ENCODE results near the gene HNRNPUL1.

DNA sequence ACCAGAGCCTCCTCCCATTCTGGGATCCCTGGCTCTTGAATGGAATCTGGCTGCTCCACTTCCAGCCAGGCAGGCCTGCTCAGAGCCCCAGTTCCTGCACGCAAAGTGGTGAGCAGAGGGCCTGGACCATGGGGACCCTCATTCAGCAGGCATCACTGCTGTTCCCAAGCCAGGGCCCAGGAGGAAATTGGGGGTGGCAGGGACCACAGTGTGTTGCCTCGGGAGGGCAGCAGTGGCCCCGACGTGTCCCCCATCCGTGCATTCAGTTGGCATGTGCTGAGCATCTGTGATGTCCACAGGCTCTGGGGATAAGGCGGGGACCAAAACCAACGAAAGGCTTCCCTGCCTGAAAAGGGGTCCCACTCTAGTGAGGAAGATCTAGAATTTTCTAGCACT, 57.0 kb downstream of the HNRNPUL1 start:
- no peak for TF ChIP-seq ARNT (IDR thresholded peaks at IDR 0.05)
- TF ChIP-seq ZNF384 (IDR thresholded peaks at IDR 0.05), result no peak
- no peak for TF ChIP-seq FOXM1 (IDR thresholded peaks at IDR 0.05; ENCODE audit: borderline replicate concordance)
- no peak for TF ChIP-seq LEF1 (IDR thresholded peaks at IDR 0.05; ENCODE audit: borderline replicate concordance)

Measured in HEK293T (cell line).